Panc1 (cell line): Measurements from ENCODE around the gene CGGBP1. TPM values are rescaled to one million over a fixed set of nuclear protein-coding genes. Genes with fewer than 3 reads are reported as not detected.
A peak's percentile ranks its signal among the peaks of the same experiment; 100 is the strongest.

ENCODE experiments used
- ATAC-seq: fragments of 200-7000 bp; cut with Tn5 transposase; 2 replicates; pipeline ENCODE4 v1.9.1; 2020; ENCODE audit warnings: mild to moderate bottlenecking, moderate library complexity
- BruUV-seq: library from RNA; stranded (reverse); fragments of 400-500 nt; replicated peaks from 2 replicates; lab custom pipeline; 2021; lab: Mats Ljungman, UMichigan
- CTCF ChIA-PET: fragments of 300-600 bp; sonication (Branson Sonifier 250); formaldehyde crosslinking; loops from one replicate; lab custom pipeline; 2022; ENCODE audit warnings: antibody characterized with exemption; lab: Charles Lee
- POLR2A ChIA-PET: fragments of 300-600 bp; sonication (Branson Sonifier 250); formaldehyde crosslinking; loops from one replicate; lab custom pipeline; 2022; ENCODE audit warnings: antibody characterized with exemption; lab: Charles Lee
- DNase-seq: peaks from one replicate; pipeline ENCODE4 v3.0.0-alpha.2; 2010; ENCODE audit warnings: low read depth, low spot score
- H3K27ac ChIP-seq: 2 replicates; pipeline ENCODE4 v1.5.1; 2011; ENCODE audit warnings: mild to moderate bottlenecking, low read length, inconsistent platforms
- H3K27me3 ChIP-seq: fragments of 200-500 bp; sonication (Bioruptor generic); 2 replicates; pipeline ENCODE4 v1.6.0; 2014; ENCODE audit warnings: low read length, inconsistent platforms; ENCODE audit not compliant: control insufficient read depth, insufficient read depth
- H3K36me3 ChIP-seq: fragments of 200-500 bp; sonication (Bioruptor generic); 2 replicates; pipeline ENCODE4 v1.5.1; 2014; ENCODE audit warnings: inconsistent platforms, mild to moderate bottlenecking, low read length, moderate library complexity; ENCODE audit not compliant: control insufficient read depth, insufficient read depth
- H3K4me1 ChIP-seq: 2 replicates; pipeline ENCODE4 v1.5.1; 2011; ENCODE audit warnings: inconsistent platforms, mild to moderate bottlenecking, low read length, moderate library complexity; ENCODE audit not compliant: control insufficient read depth, insufficient read depth
- H3K4me3 ChIP-seq, 2 experiments: 2 replicates each; pipeline ENCODE4 v1.5.1; 2011 to 2012; ENCODE audit warnings: low read depth in 2 of 2, low read length in 2 of 2, mild to moderate bottlenecking in 2 of 2, inconsistent platforms in 1 of 2, moderate library complexity in 1 of 2
- H3K9me3 ChIP-seq: fragments of 200-500 bp; sonication (Bioruptor generic); 2 replicates; pipeline ENCODE4 v1.5.1; 2014; ENCODE audit warnings: low read depth, mild to moderate bottlenecking, inconsistent platforms, low read length, moderate library complexity; ENCODE audit not compliant: control insufficient read depth, insufficient read depth
- CTCF ChIP-seq: fragments of 450-650 bp; IDR thresholded peaks from 2 replicates; pipeline ENCODE4 v1.5.1; 2017; ENCODE audit warnings: mild to moderate bottlenecking
- POLR2AphosphoS5 ChIP-seq: IDR thresholded peaks from 2 replicates; pipeline ENCODE4 v1.6.1; 2012; ENCODE audit warnings: mild to moderate bottlenecking, low read depth, low read length, moderate library complexity
- REST ChIP-seq, 2 experiments: IDR thresholded peaks; 2 replicates each; pipeline ENCODE4 v1.6.1; 2011 to 2012; ENCODE audit warnings: low read depth in 2 of 2, control low read depth in 1 of 2, low read length in 1 of 2, mild to moderate bottlenecking in 1 of 2, moderate library complexity in 1 of 2; ENCODE audit not compliant: insufficient read depth in 1 of 2
- SIN3A ChIP-seq: IDR thresholded peaks from 2 replicates; pipeline ENCODE4 v1.6.1; 2012; ENCODE audit warnings: low read depth, mild to moderate bottlenecking, low read length, moderate library complexity, borderline replicate concordance; ENCODE audit not compliant: insufficient read depth
- TCF7L2 ChIP-seq: IDR thresholded peaks from 2 replicates; pipeline ENCODE4 v1.6.1; 2011; ENCODE audit warnings: mild to moderate bottlenecking, low read depth, low read length, inconsistent platforms
- in situ Hi-C: cut with HindIII; loops from 2 replicates; pipeline ENCODE4 v1.10.0; 2016; ENCODE audit warnings: low sequenced_read_pairs, low pct_unique_long_range_greater_than_20kb
- intact Hi-C: fragments of 100-400 bp; cut with micrococcal nuclease; formaldehyde crosslinking; loops from one replicate; pipeline ENCODE4 v1.10.0; 2022; ENCODE audit not compliant: unreplicated experiment
- total RNA-seq: library from RNA; stranded (reverse); gene quantifications from one replicate; pipeline ENCODE4 v1.2.1, GENCODE V29; 2021; ENCODE audit not compliant: unreplicated experiment

CGGBP1 gene
- total RNA-seq, 1 experiment from 2014 or later = 47.2 TPM

- CTCF ChIA-PET = interaction anchor here (0.5 to 0.6 kb wide), 2 partner anchors 182 to 550 kb away, joined by 3 read pairs; no protein-coding TSS in a partner anchor
- H3K27me3 ChIP-seq = no peaks in the 10 kb centered on the region
- no peaks in the 10 kb centered on the region; the same call in 1 of the 2 replicates for H3K4me1 ChIP-seq
- in situ Hi-C loops = no loop called here
- TF ChIP-seq POLR2AphosphoS5 (no peak), REST (IDR thresholded peaks at IDR 0.05; ENCODE audit: insufficient read depth in 1 of 2, low read depth in 2 of 2, low read length in 1 of 2) (no peak), CTCF (peak; percentile 33; the same call in 1 of the 2 replicates)
- H3K4me3 ChIP-seq = no peak overlapping the region
- intact Hi-C loops = loop anchor here (5.0 kb wide), 2 partner anchors 107 to 918 kb away; no protein-coding TSS in a partner anchor
- no peaks in the 10 kb centered on the region for H3K9me3 ChIP-seq
- ATAC-seq = no peak
- no peak overlapping the region for H3K27ac ChIP-seq
- DNase-seq = no peak
- no peaks in the 10 kb centered on the region for H3K36me3 ChIP-seq
- no TSS peak for BruUV-seq
- POLR2A ChIA-PET = no interaction called here
These were observed 53.7 kb downstream of the CGGBP1 start for GRCh38 chr3:88005066-88005465.

GRCh38 chr3:88003115-88003755, 55.6 kb downstream of the CGGBP1 start:
- Histone ChIP-seq H3K4me1 (no peaks in the 10 kb centered on the region; the same call in 1 of the 2 replicates), H3K9me3 (no peaks in the 10 kb centered on the region), H3K27ac (no peak overlapping the region; the same call in 1 of the 2 replicates), H3K4me3 (no peak overlapping the region), H3K27me3 (no peaks in the 10 kb centered on the region), H3K36me3 (no peaks in the 10 kb centered on the region)
- peak; percentile 66; the same call in 1 of the 2 replicates for TF ChIP-seq CTCF
- no peak for TF ChIP-seq POLR2AphosphoS5
- no peak for TF ChIP-seq SIN3A
- no peak for TF ChIP-seq REST (IDR thresholded peaks at IDR 0.05; ENCODE audit: insufficient read depth in 1 of 2, low read depth in 2 of 2, low read length in 1 of 2)
- TF ChIP-seq TCF7L2 = no peak
- CTCF ChIA-PET = interaction anchor here (0.6 to 0.8 kb wide), 2 partner anchors 86 to 705 kb away, joined by 3 to 4 read pairs; no protein-coding TSS in a partner anchor
- POLR2A ChIA-PET = interaction anchor here (0.6 kb wide), 1 partner anchor 23 kb away, joined by 3 read pairs; no protein-coding TSS in a partner anchor
- no TSS peak for BruUV-seq
- in situ Hi-C loops (no loop called here), intact Hi-C loops (loop anchor here (2.0 kb wide), 1 partner anchor 652 kb away; no protein-coding TSS in a partner anchor)
- DNase-seq = no peak
- no peak for ATAC-seq
